ENCODE data around the gene PTPN2. TPM values are rescaled to one million over a fixed set of nuclear protein-coding genes. Genes with fewer than 3 reads are reported as not detected.

Gene PTPN2
- total RNA-seq, 2 experiments from 2014 or later, result 49.4 to 53.8 TPM

DNA sequence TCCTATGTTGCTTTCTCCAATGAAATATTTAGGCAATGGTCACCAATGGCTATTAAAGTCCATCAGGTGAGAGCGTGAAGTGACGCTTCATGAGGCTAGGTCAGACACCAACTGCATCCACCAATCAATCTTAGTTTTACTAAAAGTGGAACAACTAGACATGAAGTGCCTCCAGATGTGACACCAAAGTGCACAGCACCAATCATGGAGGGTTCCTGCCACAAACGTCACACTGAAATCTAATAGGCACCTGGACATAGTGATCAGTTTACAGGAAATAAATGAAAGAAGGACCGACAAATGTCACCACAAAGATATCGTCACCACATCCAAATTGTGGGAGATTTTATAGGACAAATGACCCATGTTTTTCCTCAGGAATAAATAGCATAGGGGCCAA, 110.7 kb downstream of the PTPN2 start:
- Mint-ChIP-seq H3K4me1 (ENCODE audit: low read depth) (peaks cover 26% of the 10 kb centered on the region), H3K36me3 (ENCODE audit: low read depth) (peaks cover 9% of the 10 kb centered on the region), H3K9me3 (no peaks in the 10 kb centered on the region), H3K27ac (no peak overlapping the region), H3K27me3 (no peaks in the 10 kb centered on the region), H3K4me3 (peak overlapping the region; percentile 34)
- ChIA-PET CTCF (no interaction called here), POLR2A (no interaction called here)
- no peak overlapping the region for H3K27ac ChIP-seq (ENCODE audit: low read depth in 1 of 2, low read length in 2 of 2)
- H3K27me3 ChIP-seq (ENCODE audit: control insufficient read depth in 1 of 2, insufficient read depth in 2 of 2, low read length in 2 of 2), result no peaks in the 10 kb centered on the region
- no peak overlapping the region for H3K4me3 ChIP-seq (ENCODE audit: low read length)
- DNase-seq (no peak), ATAC-seq (ENCODE audit: poor library complexity) (no peak)
- H3K4me1 ChIP-seq (ENCODE audit: insufficient read depth, low read length), result peaks cover 4% of the 10 kb centered on the region
- TF ChIP-seq, protein P1, sequence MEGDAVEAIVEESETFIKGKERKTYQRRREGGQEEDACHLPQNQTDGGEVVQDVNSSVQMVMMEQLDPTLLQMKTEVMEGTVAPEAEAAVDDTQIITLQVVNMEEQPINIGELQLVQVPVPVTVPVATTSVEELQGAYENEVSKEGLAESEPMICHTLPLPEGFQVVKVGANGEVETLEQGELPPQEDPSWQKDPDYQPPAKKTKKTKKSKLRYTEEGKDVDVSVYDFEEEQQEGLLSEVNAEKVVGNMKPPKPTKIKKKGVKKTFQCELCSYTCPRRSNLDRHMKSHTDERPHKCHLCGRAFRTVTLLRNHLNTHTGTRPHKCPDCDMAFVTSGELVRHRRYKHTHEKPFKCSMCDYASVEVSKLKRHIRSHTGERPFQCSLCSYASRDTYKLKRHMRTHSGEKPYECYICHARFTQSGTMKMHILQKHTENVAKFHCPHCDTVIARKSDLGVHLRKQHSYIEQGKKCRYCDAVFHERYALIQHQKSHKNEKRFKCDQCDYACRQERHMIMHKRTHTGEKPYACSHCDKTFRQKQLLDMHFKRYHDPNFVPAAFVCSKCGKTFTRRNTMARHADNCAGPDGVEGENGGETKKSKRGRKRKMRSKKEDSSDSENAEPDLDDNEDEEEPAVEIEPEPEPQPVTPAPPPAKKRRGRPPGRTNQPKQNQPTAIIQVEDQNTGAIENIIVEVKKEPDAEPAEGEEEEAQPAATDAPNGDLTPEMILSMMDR (IDR thresholded peaks at IDR 0.05), result no peak
- peaks cover 0 to 16% of the 10 kb centered on the region in 2 experiments for H3K9me3 ChIP-seq (ENCODE audit: control insufficient read depth in 1 of 2, insufficient read depth in 1 of 2, low read length in 2 of 2)
- intact Hi-C loops (cut with DNase I, micrococcal nuclease), result no loop called here
- no peaks in the 10 kb centered on the region for H3K36me3 ChIP-seq (ENCODE audit: insufficient read depth, low read length)

DNA sequence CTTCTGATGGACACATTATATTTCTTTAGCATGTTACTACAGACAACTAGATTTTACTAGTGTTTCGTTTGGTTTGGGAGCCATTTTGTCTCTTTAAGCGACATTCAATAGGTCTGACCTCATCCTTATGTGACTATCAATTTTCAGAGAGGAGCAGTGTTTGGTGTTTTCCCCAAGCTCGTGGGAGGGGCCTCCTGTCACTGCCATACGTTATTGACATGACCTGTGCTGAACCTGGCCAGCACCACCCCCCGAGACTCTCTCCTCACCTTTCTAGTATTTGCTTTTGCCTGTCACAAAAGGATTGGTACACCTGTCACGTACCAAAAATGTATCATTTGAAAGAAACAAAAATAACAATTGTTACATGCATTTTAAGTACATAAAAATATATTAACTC, 111.9 kb downstream of the PTPN2 start:
- ATAC-seq (ENCODE audit: poor library complexity), result no peak
- CTCF ChIA-PET, result no interaction called here
- no peak overlapping the region for H3K4me3 Mint-ChIP-seq

DNA sequence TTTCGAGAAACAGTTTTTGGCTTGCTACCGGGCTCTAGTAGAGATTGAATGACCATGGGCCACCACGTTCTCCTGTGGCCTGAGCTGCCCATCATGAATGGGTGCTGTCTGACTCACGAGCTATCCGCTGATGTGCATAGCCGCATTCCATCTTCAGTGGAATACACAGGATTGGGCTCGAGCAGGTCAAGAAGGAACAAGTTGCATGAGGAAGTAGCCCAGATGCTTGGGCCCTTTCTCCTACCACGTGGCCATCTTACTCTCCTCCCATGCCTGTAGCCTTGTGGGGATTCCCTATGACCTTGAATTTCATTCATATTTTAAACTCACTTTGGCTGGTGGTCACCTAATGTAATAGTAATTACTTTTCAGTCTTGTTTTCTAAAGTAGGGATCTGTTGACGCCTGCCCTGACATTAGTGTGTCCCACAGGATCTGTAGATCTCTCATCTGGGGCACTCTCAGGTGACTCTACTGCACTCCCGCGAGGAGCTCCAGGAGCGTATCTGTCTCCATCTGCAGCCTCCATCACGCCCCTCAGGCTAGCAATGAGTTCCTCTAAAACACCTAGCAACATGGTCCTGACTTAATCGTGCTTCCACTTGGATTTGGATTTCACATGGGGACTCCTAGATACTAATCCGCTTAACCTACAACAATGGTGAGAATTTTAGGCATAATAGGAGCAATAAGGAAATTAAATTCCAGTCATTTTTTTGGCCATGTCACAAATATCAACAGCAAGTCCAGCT, 113.4 kb downstream of the PTPN2 start:
- Mint-ChIP-seq H3K27ac (no peak overlapping the region), H3K27me3 (no peaks in the 10 kb centered on the region), H3K4me3 (no peak overlapping the region), H3K4me1 (ENCODE audit: low read depth) (peaks cover 18% of the 10 kb centered on the region), H3K9me3 (no peaks in the 10 kb centered on the region), H3K36me3 (ENCODE audit: low read depth) (peaks cover 2% of the 10 kb centered on the region)
- TF ChIP-seq, protein P1 (IDR thresholded peaks at IDR 0.05), result no peak
- ATAC-seq (ENCODE audit: poor library complexity) (no peak), DNase-seq (no peak)
- no peak overlapping the region for H3K27ac ChIP-seq (ENCODE audit: low read depth in 1 of 2, low read length in 2 of 2)
- ChIA-PET POLR2A (no interaction called here), CTCF (no interaction called here)
- H3K27me3 ChIP-seq (ENCODE audit: control insufficient read depth in 1 of 2, insufficient read depth in 2 of 2, low read length in 2 of 2), result no peaks in the 10 kb centered on the region
- peaks cover 4% of the 10 kb centered on the region for H3K4me1 ChIP-seq (ENCODE audit: insufficient read depth, low read length)
- H3K4me3 ChIP-seq (ENCODE audit: low read length), result no peak overlapping the region
- intact Hi-C loops (cut with DNase I, micrococcal nuclease), result no loop called here
- no peaks in the 10 kb centered on the region for H3K9me3 ChIP-seq (ENCODE audit: control insufficient read depth in 1 of 2, insufficient read depth in 1 of 2, low read length in 2 of 2)
- H3K36me3 ChIP-seq (ENCODE audit: insufficient read depth, low read length), result no peaks in the 10 kb centered on the region

More for the DNA sequence above, 111.9 kb downstream of the PTPN2 start:
- no peaks in the 10 kb centered on the region for H3K9me3 Mint-ChIP-seq
- Histone ChIP-seq H3K27ac (ENCODE audit: low read depth in 1 of 2, low read length in 2 of 2) (no peak overlapping the region), H3K27me3 (ENCODE audit: control insufficient read depth in 1 of 2, insufficient read depth in 2 of 2, low read length in 2 of 2) (no peaks in the 10 kb centered on the region), H3K4me1 (ENCODE audit: insufficient read depth, low read length) (peaks cover 4% of the 10 kb centered on the region), H3K36me3 (ENCODE audit: insufficient read depth, low read length) (no peaks in the 10 kb centered on the region), H3K9me3 (ENCODE audit: control insufficient read depth in 1 of 2, insufficient read depth in 1 of 2, low read length in 2 of 2) (peaks cover 0 to 7% of the 10 kb centered on the region in 2 experiments), H3K4me3 (ENCODE audit: low read length) (no peak overlapping the region)
- peaks cover 26% of the 10 kb centered on the region for H3K4me1 Mint-ChIP-seq (ENCODE audit: low read depth)
- no peaks in the 10 kb centered on the region for H3K27me3 Mint-ChIP-seq
- DNase-seq, result no peak
- POLR2A ChIA-PET, result no interaction called here
- peaks cover 9% of the 10 kb centered on the region for H3K36me3 Mint-ChIP-seq (ENCODE audit: low read depth)
- TF ChIP-seq, protein P1 (IDR thresholded peaks at IDR 0.05), result no peak
- intact Hi-C loops (cut with DNase I, micrococcal nuclease), result no loop called here
- H3K27ac Mint-ChIP-seq, result no peak overlapping the region

Measured in CD4-positive, alpha-beta T cell (primary cell).